KOPT-K1 (cell line): ENCODE results near the gene EPB42.

Source experiments
- H3K27ac ChIP-seq: fragments of 200-600 bp; sonication (generic); 2 replicates; pipeline ENCODE4 v1.5.1; 2016; ENCODE audit warnings: antibody characterized with exemption, mild to moderate bottlenecking, low read depth, low read length; ENCODE audit not compliant: poor library complexity, severe bottlenecking
- H3K36me3 ChIP-seq: fragments of 200-600 bp; sonication (generic); 2 replicates; pipeline ENCODE4 v1.5.1; 2017; ENCODE audit warnings: antibody characterized with exemption, mild to moderate bottlenecking, low read length, moderate library complexity; ENCODE audit not compliant: insufficient read depth
- H3K9me3 ChIP-seq: fragments of 200-600 bp; sonication (generic); 2 replicates; pipeline ENCODE4 v1.5.1; 2017; ENCODE audit warnings: antibody characterized with exemption, low read length, mild to moderate bottlenecking; ENCODE audit not compliant: insufficient read depth, poor library complexity, severe bottlenecking

The EPB42 gene

DNA sequence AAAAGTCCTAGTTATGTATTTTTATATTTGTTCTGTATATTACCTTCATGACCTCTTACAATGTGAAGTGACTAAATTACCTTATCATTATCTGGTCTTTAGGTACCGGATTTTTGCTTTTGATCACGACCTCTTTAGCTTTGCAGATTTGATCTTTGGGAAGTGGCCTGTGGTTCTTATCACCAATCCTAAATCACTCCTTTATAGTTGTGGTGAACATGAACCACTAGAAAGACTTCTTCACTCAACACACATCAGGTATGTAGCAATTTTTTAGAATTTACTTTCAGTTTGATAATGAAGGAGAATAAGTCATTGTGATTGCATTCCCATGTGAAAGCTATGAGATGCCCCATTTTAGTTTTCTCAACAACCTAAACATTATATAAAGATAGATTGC lies 69.1 kb downstream of the EPB42 start:
- Histone ChIP-seq H3K9me3 (no peaks in the 10 kb centered on the region), H3K27ac (no peak overlapping the region), H3K36me3 (no peaks in the 10 kb centered on the region; the same call in 1 of the 2 replicates)

DNA sequence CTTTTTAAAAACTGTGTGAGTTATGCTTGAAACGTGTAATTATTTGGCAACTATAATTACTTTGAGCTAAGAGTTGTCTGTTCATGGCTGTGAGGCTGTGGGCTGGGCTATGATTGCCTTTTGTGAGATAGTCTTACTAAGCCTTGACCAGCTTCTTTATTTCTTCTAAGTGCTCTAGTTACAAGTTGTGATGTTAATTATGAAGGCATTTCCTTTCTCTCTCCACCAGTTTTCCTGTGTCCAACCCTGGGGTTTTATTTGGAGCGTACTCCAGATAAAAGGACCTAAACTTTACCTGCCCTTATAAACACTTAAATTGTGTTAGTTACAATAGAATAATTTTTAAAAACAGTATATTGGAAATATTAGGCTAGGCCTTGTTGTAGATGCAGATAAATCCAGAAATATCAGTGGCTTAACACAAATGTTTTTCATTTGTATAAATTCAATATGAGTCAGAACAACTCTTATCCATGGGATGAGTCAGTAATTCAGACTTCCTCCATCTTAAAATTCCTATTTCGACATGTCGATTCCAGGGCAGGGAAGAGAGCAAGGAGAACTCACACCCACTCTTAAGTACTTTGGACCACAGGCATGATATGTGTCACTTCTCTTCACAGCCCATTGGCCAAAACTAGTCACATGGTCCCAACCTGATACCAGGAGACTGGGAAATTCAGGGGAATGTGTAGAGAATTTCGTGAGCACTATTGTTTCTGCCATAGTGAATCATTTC lies 70.5 kb downstream of the EPB42 start:
- Histone ChIP-seq H3K36me3 (no peaks in the 10 kb centered on the region), H3K27ac (no peak overlapping the region), H3K9me3 (no peaks in the 10 kb centered on the region)
